GM18502 (cell line): Measurements from ENCODE around the gene CD3E.
"Not testable (repeated sequence)": the region's sequence is repeated elsewhere in the genome, so short reads cannot be mapped to it uniquely, and the experiment has no call there.

Experiments
- ATAC-seq: cut with Tn5 transposase; IDR thresholded peaks from one replicate; pipeline ENCODE4 v1.9.1; 2021; ENCODE audit warnings: mild to moderate bottlenecking; ENCODE audit not compliant: unreplicated experiment, poor library complexity

The CD3E gene

DNA sequence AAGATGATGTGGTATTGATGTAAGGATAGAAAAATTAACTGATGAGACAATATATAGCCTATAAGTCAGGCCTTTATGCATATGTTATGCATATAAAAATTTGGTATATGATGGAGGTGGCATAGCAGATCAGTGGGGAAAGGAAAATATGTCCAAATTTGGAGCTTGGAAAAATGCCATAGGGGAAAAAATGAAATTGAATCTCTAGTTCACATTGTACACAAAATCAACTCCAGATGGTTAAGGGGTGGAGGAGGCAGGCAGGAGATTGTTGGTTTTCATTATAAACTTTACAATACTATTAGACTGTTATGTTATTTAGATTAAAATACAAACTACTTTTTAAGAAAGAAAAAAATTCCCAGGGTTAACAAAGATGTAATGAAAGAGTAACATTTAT, 15.1 kb upstream of the CD3E start:
- no peak for ATAC-seq

GRCh38 chr11:118290923-118291322, 13.6 kb upstream of the CD3E start:
- ATAC-seq: no peak

DNA sequence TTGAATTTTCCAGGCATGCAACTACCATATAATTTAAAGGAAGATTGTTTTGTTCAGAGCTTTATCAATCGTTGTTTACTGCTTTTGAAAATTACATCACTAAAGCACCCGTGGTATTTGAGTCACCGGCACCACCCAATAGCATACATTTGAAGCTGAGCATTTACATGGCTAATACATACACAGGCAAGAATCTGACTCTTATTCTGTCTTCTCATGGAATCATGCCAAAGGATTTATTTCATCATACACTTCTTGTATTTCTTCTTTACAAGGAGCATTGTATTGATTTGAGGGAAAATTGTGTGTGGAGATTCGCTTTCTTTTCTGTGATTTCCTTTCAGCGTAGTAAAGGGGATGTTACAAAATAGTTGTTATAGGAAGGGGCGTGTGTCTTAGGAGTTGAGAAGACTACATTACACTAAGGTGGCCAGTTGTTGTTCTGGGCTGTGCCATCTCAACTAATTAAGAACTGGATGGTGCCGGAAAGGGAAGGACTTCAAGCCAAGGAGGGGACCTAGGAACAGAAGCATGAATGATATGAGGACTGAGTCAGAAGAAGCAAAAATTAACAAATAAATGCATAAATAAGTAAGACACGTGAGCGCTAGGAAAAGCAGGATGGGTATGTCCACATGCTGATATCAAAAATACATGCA, 12.9 kb upstream of the CD3E start:
- ATAC-seq: no peak

DNA sequence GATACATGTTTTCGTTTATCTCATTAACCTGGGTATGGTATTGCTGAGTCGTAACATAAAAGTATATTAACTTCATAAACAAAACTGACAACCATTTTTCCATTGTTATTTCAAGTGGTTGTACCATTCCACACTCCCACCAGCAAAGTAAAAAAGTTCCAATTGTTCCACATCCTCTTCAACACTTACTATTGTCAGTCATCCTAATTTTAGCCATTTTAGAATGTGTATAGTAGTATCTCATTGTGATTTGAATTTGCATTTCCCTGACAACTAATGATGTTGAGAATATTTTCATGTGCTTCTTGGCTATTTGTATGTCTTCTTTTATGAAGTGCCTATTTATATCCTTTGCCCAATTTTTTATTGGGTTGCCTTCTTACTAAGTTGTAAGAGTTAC, 10.5 kb upstream of the CD3E start:
- ATAC-seq: no peak

DNA sequence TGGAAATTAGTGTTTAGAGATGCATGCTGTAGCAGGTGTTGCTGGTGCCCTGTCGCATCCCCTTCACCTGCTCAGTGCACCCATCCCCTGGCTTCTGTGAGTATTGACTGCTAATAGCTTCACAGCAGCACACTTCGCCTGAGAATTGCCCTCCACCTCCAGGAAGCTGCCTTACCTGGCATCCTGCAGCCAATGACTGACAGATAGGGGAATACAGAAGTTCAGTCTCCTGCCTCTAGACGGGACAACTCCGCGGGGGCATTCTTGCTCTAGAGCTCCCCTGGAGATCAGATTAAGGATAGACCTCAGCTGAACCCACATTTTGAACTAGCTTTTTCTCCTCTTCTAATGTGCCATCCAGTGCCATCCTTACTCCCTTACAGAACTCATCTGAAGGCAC, 9.3 kb upstream of the CD3E start:
- no peak for ATAC-seq

DNA sequence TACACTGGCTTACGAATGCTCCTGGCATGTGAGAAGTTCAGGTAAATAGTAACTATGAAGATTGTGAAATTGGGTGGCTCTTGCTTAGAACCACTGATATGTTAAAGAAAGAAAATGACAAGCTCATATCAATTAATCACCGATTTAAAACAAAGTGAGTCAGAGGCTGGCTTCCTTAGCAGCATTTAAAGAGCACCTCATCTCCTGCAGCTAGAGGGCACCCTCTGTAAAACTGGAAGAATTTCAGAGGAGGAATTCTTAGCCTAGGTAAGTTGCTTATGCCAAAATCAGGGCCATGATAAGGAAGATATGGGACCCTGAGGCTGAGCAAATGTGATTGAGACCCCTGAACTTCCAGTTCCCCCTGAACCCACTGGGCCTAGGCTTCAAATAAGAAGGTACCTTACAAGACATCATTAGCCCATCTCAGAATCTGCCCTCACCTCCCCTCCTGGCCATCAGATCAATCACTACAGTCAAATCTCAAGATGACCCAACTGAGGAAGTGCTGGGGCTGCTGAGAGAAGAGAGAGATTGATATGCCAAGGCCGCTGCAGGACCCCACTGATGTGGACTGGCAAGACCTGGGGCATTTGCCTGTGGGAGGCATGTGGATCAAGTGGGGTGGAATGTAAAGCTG, 8.6 kb upstream of the CD3E start:
- no peak for ATAC-seq

DNA sequence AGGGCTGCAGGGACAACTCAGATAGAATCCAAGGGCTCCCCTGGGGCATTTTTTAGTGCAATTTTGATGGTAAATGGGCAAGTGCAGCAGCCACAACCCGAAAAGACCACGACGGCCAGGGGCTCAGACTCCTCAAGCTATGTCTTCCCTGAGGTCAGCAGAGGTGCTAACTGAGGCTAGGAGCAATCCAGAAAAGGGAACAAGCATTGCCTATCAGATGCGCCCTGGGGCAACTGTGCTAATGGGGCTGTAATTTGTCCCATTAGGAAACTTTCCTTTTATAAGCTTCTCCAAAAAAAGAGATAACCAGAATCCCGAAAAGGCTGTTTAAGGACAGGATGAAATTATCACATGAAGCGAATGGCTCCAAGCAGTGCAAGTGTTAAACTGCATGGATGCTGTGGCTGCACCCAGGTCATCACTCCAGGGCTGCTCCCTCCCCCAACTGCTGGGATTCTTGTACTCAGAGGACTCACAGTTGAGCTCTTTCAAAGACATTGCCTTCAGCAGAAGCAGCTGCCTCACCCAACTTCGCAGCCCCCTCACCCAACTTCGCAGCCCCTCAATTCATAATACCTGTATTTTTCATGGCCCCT, 2.8 kb upstream of the CD3E start:
- no peak for ATAC-seq

DNA sequence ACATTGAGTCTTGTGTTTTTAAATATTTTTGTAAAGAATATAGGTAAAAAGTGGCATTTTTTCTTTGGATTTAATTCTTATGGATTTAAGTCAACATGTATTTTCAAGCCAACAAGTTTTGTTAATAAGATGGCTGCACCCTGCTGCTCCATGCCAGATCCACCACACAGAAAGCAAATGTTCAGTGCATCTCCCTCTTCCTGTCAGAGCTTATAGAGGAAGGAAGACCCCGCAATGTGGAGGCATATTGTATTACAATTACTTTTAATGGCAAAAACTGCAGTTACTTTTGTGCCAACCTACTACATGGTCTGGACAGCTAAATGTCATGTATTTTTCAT, 333 bp upstream of the CD3E start:
- ATAC-seq: no peak

DNA sequence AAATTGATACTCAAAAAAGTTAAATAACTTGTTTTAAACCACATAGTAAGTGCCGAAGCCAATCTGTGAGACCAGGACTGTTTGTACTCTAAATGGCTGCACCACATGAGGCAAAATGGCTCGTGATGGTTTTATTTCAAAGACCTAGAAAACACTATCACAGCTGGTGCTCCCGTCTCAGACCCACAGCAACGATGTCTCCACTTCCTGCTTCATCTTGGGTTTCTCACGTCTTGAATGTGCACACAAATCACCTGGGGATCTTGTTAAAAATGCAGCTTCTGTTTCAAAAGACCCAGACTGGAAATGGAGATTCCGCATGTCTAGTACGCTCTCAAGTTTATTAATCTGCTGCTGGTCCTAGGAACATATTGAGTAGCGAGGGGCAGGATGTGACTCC, 1.2 kb downstream of the CD3E start:
- no peak for ATAC-seq

GRCh38 chr11:118306556-118306955, 2.0 kb downstream of the CD3E start:
- no peak for ATAC-seq

DNA sequence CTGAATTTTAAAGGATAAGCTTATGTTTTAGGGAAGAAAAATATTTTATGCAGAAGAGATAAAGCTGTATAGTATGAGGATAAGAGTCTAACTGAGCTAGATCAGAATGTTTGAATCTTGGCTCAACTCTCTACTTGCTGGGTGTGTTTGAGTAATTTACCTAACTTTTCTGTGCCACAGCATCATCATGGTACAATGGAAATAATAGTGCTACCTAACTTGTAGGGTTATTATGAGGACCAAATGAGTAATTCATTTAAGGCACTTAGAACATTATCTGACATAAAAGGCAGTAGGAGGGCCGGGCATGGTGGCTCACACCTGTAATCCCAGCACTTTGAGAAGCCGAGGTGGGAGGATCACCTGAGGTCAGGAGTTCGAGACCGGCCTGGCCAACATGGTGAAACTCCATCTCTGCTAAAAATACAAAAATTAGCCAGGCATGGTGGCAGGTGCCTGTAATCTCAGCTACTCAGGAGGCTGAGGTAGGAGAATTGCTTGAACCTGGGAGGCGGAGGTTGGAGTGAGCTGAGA, 4.5 kb downstream of the CD3E start:
- not testable (repeated sequence) for ATAC-seq

DNA sequence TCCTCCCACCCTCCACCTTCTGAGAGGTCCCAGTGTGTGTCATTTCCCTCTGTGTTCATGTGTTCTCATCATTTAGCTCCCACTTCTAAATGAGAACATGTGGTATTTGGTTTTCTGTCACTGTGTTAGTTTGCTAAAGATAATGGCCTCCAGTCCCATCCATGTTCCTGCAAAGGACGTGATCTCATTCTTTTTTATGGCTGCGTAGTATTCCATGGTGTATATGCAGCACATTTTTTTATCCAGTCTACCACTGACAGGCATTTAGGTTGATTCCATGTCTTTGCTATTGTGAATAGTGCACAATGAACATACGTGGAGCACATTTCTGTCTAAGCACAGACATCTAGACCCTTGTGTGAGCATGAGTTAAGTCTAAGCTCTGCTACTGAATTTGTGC, 5.7 kb downstream of the CD3E start:
- no peak for ATAC-seq

GRCh38 chr11:118310781-118311485, 6.4 kb downstream of the CD3E start:
- ATAC-seq: no peak

- ATAC-seq: no peak
Observed at GRCh38 chr11:118311518-118311917, 7.0 kb downstream of the CD3E start.

DNA sequence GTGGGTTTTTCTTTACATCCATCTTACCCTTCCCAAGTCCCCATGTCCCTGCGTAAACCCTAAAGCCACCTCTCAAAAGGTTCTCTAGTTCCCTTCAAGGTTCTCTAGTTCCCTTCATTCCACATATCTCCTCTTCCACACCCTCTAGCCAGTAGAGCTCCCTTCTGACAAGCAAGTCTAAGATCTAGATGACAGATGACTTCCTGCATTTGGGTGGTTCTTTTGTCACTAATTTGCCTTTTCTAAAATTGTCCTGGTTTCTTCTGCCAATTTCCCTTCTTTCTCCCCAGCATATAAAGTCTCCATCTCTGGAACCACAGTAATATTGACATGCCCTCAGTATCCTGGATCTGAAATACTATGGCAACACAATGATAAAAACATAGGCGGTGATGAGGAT, 7.8 kb downstream of the CD3E start:
- ATAC-seq: no peak

DNA sequence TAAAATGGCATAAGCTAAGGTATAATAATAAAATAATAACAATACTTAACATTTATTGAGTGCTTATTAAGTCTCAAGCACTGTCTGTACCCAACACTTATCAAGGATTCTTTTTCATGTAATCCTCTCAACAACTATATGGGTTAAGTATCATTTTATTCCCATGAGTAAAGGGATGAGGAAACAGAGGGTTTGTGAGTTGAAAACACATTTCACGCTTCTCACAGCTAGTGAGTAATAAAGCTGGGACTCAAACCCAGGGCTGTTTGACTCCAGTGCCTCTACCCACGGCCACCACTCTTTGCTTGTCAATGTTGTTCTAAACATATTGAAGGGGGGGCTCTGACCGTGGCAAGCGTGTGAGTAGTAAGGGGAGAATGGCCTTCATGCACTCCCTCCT, 8.7 kb downstream of the CD3E start:
- no peak for ATAC-seq

- ATAC-seq: no peak
Observed at GRCh38 chr11:118314988-118315411, 10.5 kb downstream of the CD3E start.

GRCh38 chr11:118318124-118318523, 13.6 kb downstream of the CD3E start:
- ATAC-seq: no peak

DNA sequence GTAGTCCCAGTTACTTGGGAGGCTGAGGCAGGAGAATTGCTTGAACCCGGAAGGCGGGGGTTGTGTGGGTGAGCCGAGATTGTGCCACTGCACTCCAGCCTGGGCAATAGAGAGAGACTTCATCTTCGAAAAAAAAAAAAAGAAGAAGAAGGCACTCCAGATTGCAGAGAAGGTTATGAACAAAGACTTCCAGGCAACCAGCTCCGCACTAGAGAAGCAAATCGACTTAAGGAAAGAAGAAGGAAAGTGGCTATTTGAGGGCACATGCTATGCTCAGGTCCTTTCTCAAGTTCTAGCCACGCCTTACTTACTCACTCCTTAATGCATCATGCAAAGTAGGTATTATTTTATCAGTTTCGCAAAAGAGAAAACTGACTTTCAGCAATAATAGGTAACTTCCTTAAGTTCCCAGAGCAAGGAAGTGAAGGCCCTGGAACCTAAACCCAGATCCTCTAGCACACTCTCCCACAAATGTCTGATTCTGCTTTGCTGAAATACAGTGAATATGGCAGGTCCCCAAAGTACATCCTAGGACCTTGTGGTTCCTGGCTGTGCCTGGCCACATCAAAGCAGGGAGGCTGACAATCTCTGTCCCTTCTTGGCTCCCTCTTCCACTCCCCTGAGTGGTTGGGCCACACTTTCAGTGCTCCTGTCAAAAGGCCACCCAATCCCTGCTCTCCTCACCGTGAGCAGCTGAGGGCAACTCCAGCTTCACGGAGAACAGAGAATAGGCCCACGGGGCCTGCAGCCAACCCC, 14.2 kb downstream of the CD3E start:
- no peak for ATAC-seq

DNA sequence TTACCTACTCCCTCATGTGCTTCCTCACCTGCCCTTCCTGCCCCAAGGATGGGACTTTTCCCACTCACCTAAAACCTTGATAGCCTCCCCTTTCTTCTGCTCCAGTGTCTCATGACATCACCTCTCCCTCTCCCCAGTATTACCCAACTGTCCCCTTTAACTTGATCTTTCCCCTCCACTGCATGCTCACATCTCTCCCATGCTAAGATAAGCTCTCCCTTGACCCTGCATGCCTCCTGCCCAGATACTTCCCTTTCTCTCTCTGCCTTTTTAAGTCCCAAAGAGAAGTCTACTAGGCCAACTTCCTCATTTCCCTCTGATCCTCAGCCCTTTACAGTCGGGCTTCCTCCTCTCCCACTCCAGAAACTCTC, 14.8 kb downstream of the CD3E start:
- no peak for ATAC-seq

DNA sequence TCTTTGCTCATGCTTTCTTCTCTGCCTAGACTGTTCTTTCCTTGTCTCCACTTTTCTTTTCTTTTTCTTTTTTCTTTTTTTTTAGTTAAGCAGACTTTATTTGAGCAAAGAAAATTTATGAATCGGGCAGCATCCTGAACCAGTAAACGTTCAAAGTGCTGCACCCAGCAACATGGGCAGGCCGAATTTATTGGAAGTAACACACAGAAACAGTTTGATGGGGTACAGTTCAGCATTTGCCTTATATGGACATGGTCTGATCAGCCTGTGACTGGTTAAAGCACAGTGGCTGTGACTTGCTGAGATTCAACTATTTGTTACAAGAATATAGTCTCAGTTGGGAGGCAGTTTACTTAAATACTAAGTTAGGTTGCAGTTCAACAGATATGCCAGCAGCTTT, 16.0 kb downstream of the CD3E start:
- no peak for ATAC-seq
